Nucleus accumbens (tissue), 56 donors: ENCODE data around the gene MARCHF3.
"Not testable (repeated sequence)": the region's sequence is repeated elsewhere in the genome, so short reads cannot be mapped to it uniquely, and the experiment has no call there.

ENCODE experiments used
- DNase-seq, 56 donors: peaks; one replicate each; lab custom pipeline; 2025; lab: John Stamatoyannopoulos, UW

MARCHF3 gene

GRCh38 chr5:126855266-126855665 lies 175.1 kb downstream of the MARCHF3 start:
- DNase-seq = no peak

GRCh38 chr5:126854526-126855110 lies 175.7 kb downstream of the MARCHF3 start:
- no peak for DNase-seq

GRCh38 chr5:126853541-126854307 lies 176.6 kb downstream of the MARCHF3 start:
- not testable (repeated sequence) for DNase-seq

- DNase-seq = no peak
Measured at GRCh38 chr5:126852841-126853271, 177.5 kb downstream of the MARCHF3 start.

GRCh38 chr5:126852091-126852571 lies 178.2 kb downstream of the MARCHF3 start:
- no peak for DNase-seq

GRCh38 chr5:126851501-126852011 lies 178.8 kb downstream of the MARCHF3 start:
- DNase-seq = peak in 2 of 56 donors; percentile 10

- DNase-seq = no peak
Measured at GRCh38 chr5:126849101-126849678, 181.2 kb downstream of the MARCHF3 start.

GRCh38 chr5:126848253-126848652 lies 182.1 kb downstream of the MARCHF3 start:
- DNase-seq = no peak

GRCh38 chr5:126847826-126848251 lies 182.5 kb downstream of the MARCHF3 start:
- DNase-seq = no peak

- DNase-seq = no peak
Measured at GRCh38 chr5:126847456-126847820, 182.9 kb downstream of the MARCHF3 start.

GRCh38 chr5:126846744-126847455 lies 183.5 kb downstream of the MARCHF3 start:
- no peak for DNase-seq

GRCh38 chr5:126846344-126846743 lies 184.0 kb downstream of the MARCHF3 start:
- no peak for DNase-seq

GRCh38 chr5:126845470-126846070 lies 184.8 kb downstream of the MARCHF3 start:
- DNase-seq = peak in 1 of 56 donors; percentile 19

GRCh38 chr5:126843375-126843774 lies 187.0 kb downstream of the MARCHF3 start:
- not testable (repeated sequence) for DNase-seq

GRCh38 chr5:126839407-126839806 lies 191.0 kb downstream of the MARCHF3 start:
- not testable (repeated sequence) for DNase-seq

- DNase-seq = no peak
Measured at GRCh38 chr5:126837906-126838539, 192.3 kb downstream of the MARCHF3 start.

GRCh38 chr5:126837242-126837641 lies 193.1 kb downstream of the MARCHF3 start:
- no peak for DNase-seq

- no peak for DNase-seq
Measured at GRCh38 chr5:126836778-126837177, 193.6 kb downstream of the MARCHF3 start.

GRCh38 chr5:126831156-126831555 lies 199.2 kb downstream of the MARCHF3 start:
- DNase-seq = no peak

- DNase-seq = no peak
Measured at GRCh38 chr5:126830061-126830460, 200.3 kb downstream of the MARCHF3 start.
